Measurements from ENCODE around the gene STAC. TPM values are rescaled to one million over a fixed set of nuclear protein-coding genes. Genes with fewer than 3 reads are reported as not detected.

Gene STAC
- total and polyA plus RNA-seq, 10 of the 15 experiments (the other 5 are each of a cell fraction or from before 2014, with no cell fraction given) = 0.07 TPM; not detected in 9

GRCh38 chr3:36366308-36366707 lies 14.0 kb upstream of the STAC start:
- BruUV-seq (replicated peaks) = no TSS peak
- intact Hi-C loops (cut with micrococcal nuclease; ENCODE audit: unreplicated experiment) = no loop called here
- in situ Hi-C loops (cut with MboI) = no loop called here
- no peak overlapping the region for H3K4me2 ChIP-seq (ENCODE audit: control insufficient read depth, insufficient read depth)
- CTCF ChIA-PET = no interaction called here
- no peaks in the 10 kb centered on the region for H4K20me1 ChIP-seq (ENCODE audit: control insufficient read depth, insufficient read depth)
- POLR2A ChIA-PET = no interaction called here
- H3K4me1 ChIP-seq (ENCODE audit: control insufficient read depth, insufficient read depth, low read length) = no peaks in the 10 kb centered on the region
- H3K27me3 ChIP-seq (replicated peaks in 1 of 2; ENCODE audit: control insufficient read depth in 2 of 2, insufficient read depth in 2 of 2, low read length in 1 of 2) = no peaks in the 10 kb centered on the region
- H2AFZ ChIP-seq (ENCODE audit: control insufficient read depth, low read depth, low read length) = no peak overlapping the region
- FAIRE-seq (no peak), DNase-seq (ENCODE audit: low read depth, low spot score) (no peak), ATAC-seq (no peak)
- SMC1A ChIA-PET (ENCODE audit: uncharacterized antibody, unreplicated experiment) = no interaction called here
- no peaks in the 10 kb centered on the region for H3K9me3 ChIP-seq (replicated peaks; ENCODE audit: control insufficient read depth, insufficient read depth, low read length)
- H3K9ac ChIP-seq (ENCODE audit: control insufficient read depth, insufficient read depth, low read length) = no peak overlapping the region
- H3K27ac ChIP-seq (ENCODE audit: control insufficient read depth, insufficient read depth) = no peak overlapping the region
- no peak overlapping the region for H3K4me3 ChIP-seq
- H3K79me2 ChIP-seq (ENCODE audit: control insufficient read depth, insufficient read depth, low read length) = no peaks in the 10 kb centered on the region
- no peaks in the 10 kb centered on the region for H3K36me3 ChIP-seq (ENCODE audit: control insufficient read depth in 2 of 2, insufficient read depth in 2 of 2, low read length in 1 of 2)
- 6% methylated on average over 4 of the region's 4 CpGs for WGBS (ENCODE audit: insufficient coverage, insufficient replicate concordance, low lambda C conversion rate, missing lambda C conversion rate)
- RAD21 ChIA-PET (ENCODE audit: unreplicated experiment) = no interaction called here
- TF ChIP-seq, protein P1, sequence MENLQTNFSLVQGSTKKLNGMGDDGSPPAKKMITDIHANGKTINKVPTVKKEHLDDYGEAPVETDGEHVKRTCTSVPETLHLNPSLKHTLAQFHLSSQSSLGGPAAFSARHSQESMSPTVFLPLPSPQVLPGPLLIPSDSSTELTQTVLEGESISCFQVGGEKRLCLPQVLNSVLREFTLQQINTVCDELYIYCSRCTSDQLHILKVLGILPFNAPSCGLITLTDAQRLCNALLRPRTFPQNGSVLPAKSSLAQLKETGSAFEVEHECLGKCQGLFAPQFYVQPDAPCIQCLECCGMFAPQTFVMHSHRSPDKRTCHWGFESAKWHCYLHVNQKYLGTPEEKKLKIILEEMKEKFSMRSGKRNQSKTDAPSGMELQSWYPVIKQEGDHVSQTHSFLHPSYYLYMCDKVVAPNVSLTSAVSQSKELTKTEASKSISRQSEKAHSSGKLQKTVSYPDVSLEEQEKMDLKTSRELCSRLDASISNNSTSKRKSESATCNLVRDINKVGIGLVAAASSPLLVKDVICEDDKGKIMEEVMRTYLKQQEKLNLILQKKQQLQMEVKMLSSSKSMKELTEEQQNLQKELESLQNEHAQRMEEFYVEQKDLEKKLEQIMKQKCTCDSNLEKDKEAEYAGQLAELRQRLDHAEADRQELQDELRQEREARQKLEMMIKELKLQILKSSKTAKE (IDR thresholded peaks at IDR 0.05; ENCODE audit: low read depth, poor library complexity, severe bottlenecking) = no peak
- TF ChIP-seq RUNX3 (IDR thresholded peaks at IDR 0.05; ENCODE audit: low read length) = no peak
- no peak for TF ChIP-seq SPI1 (IDR thresholded peaks at IDR 0.05; ENCODE audit: borderline replicate concordance, insufficient read depth, low read depth, low read length)
- TF ChIP-seq, protein P2, sequence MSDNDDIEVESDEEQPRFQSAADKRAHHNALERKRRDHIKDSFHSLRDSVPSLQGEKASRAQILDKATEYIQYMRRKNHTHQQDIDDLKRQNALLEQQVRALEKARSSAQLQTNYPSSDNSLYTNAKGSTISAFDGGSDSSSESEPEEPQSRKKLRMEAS (IDR thresholded peaks at IDR 0.05; ENCODE audit: low read depth, low read length) = no peak
- no peak for TF ChIP-seq SMC3 (IDR thresholded peaks at IDR 0.05; ENCODE audit: borderline replicate concordance, low read length)
- TF ChIP-seq, protein P3, sequence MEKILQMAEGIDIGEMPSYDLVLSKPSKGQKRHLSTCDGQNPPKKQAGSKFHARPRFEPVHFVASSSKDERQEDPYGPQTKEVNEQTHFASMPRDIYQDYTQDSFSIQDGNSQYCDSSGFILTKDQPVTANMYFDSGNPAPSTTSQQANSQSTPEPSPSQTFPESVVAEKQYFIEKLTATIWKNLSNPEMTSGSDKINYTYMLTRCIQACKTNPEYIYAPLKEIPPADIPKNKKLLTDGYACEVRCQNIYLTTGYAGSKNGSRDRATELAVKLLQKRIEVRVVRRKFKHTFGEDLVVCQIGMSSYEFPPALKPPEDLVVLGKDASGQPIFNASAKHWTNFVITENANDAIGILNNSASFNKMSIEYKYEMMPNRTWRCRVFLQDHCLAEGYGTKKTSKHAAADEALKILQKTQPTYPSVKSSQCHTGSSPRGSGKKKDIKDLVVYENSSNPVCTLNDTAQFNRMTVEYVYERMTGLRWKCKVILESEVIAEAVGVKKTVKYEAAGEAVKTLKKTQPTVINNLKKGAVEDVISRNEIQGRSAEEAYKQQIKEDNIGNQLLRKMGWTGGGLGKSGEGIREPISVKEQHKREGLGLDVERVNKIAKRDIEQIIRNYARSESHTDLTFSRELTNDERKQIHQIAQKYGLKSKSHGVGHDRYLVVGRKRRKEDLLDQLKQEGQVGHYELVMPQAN (conservative IDR thresholded peaks at IDR 0.05) = no peak
- no peak for TF ChIP-seq IRF3 (IDR thresholded peaks at IDR 0.05)
- TF ChIP-seq CEBPB (IDR thresholded peaks at IDR 0.05; ENCODE audit: borderline replicate concordance in 1 of 2, low read depth in 2 of 2, low read length in 2 of 2) = no peak
- no peak for TF ChIP-seq ESRRA (IDR thresholded peaks at IDR 0.05; ENCODE audit: low read length)
- TF ChIP-seq ZNF687 (IDR thresholded peaks at IDR 0.05) = no peak
- no peak for TF ChIP-seq KAT2A (conservative IDR thresholded peaks at IDR 0.05; ENCODE audit: control insufficient read depth, low read depth, low read length)
- TF ChIP-seq BMI1 (IDR thresholded peaks at IDR 0.05; ENCODE audit: borderline replicate concordance) = no peak
- TF ChIP-seq YBX1 (IDR thresholded peaks at IDR 0.05) = no peak
- TF ChIP-seq, protein P4, sequence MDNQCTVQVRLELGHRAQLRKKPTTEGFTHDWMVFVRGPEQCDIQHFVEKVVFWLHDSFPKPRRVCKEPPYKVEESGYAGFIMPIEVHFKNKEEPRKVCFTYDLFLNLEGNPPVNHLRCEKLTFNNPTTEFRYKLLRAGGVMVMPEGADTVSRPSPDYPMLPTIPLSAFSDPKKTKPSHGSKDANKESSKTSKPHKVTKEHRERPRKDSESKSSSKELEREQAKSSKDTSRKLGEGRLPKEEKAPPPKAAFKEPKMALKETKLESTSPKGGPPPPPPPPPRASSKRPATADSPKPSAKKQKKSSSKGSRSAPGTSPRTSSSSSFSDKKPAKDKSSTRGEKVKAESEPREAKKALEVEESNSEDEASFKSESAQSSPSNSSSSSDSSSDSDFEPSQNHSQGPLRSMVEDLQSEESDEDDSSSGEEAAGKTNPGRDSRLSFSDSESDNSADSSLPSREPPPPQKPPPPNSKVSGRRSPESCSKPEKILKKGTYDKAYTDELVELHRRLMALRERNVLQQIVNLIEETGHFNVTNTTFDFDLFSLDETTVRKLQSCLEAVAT (IDR thresholded peaks at IDR 0.05) = no peak
